DOHH2 (cell line): Measurements from ENCODE around the gene FTSJ3.

ENCODE experiments used
- EZH2phosphoT487 ChIP-seq: fragments of 200-600 bp; sonication (generic); IDR thresholded peaks from 2 replicates; pipeline ENCODE4 v1.6.1; 2017; ENCODE audit warnings: borderline replicate concordance, mild to moderate bottlenecking, antibody characterized with exemption, low read length, moderate library complexity, mixed read lengths
- TF ChIP-seq, protein P1 (sequence below): fragments of 200-600 bp; sonication (generic); IDR thresholded peaks from one replicate; pipeline ENCODE4 v1.5.1; 2014; ENCODE audit warnings: antibody characterized with exemption, mild to moderate bottlenecking, low read depth, low read length; ENCODE audit not compliant: poor library complexity, severe bottlenecking

DNA sequence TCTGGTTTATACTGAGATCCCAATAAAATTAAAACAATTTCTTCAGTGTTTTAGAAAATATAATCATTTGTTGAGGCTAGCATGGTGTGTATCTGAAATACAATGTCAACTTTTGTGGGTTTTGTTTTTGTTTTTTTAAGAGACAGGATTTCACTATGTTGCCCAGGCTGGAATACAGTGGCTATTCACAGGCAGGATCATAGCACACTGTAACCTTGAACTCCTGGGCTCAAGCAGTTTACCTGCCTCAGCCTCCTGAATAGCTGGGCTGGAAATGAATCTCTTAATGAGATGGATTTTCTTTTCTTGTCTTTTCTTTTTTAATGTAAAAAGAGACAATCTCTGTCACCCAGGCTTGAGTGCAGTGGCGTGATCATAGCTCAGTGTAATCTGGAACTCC is 41.3 kb downstream of the FTSJ3 start:
- TF ChIP-seq, protein P1, sequence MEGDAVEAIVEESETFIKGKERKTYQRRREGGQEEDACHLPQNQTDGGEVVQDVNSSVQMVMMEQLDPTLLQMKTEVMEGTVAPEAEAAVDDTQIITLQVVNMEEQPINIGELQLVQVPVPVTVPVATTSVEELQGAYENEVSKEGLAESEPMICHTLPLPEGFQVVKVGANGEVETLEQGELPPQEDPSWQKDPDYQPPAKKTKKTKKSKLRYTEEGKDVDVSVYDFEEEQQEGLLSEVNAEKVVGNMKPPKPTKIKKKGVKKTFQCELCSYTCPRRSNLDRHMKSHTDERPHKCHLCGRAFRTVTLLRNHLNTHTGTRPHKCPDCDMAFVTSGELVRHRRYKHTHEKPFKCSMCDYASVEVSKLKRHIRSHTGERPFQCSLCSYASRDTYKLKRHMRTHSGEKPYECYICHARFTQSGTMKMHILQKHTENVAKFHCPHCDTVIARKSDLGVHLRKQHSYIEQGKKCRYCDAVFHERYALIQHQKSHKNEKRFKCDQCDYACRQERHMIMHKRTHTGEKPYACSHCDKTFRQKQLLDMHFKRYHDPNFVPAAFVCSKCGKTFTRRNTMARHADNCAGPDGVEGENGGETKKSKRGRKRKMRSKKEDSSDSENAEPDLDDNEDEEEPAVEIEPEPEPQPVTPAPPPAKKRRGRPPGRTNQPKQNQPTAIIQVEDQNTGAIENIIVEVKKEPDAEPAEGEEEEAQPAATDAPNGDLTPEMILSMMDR: no peak
- no peak for TF ChIP-seq EZH2phosphoT487
